HG02610 (cell line): Measurements from ENCODE around the gene TTF2.
"Not testable (repeated sequence)": the region's sequence is repeated elsewhere in the genome, so short reads cannot be mapped to it uniquely, and the experiment has no call there.

Experiments
- ATAC-seq: cut with Tn5 transposase; IDR thresholded peaks from one replicate; pipeline ENCODE4 v1.9.1; 2021; ENCODE audit warnings: mild to moderate bottlenecking, moderate library complexity; ENCODE audit not compliant: unreplicated experiment

The TTF2 gene

DNA sequence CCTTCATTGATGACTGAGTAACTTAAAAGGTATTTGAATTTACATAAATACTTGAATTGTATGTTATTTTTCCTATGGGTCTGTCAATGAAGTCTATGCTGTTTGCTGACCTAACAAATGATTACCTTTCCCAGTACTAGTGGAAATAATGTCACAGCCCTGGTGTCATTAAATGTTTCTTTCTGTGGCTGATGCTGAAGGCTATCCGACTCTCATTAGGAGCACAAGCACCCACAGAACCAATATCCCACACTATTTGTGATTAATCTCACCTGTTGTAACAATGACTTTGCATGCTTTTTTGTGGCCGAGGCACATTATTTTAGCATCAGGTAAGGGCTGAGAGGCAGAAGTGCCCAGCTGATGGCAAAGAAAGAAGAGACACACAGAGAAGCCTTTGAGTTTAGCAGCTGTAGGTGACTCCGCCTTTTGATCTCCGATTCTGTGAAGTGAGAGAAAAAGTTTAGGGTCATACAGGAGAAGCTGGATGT lies 87.3 kb downstream of the TTF2 start:
- ATAC-seq, result no peak

GRCh38 chr1:117147856-117148588 lies 87.9 kb downstream of the TTF2 start:
- no peak for ATAC-seq

DNA sequence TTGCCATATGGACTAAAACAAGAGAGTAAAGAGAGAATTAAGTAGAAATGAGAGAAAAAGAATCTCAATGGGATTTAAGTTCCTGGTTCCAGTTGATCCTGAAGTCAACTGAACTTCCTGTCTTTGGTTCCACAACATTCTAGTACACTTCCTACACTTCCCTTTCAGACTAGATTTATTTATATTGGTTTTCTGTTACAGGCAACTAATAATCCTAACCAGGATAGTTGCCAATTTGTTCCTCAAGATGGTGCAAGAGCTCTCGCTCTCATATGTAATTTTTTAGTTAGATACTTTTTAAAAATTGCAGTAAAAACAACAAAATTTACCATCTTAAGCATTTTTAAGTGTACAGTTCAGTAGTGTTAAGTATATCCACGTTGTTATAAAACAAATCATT lies 90.2 kb downstream of the TTF2 start:
- ATAC-seq, result no peak

DNA sequence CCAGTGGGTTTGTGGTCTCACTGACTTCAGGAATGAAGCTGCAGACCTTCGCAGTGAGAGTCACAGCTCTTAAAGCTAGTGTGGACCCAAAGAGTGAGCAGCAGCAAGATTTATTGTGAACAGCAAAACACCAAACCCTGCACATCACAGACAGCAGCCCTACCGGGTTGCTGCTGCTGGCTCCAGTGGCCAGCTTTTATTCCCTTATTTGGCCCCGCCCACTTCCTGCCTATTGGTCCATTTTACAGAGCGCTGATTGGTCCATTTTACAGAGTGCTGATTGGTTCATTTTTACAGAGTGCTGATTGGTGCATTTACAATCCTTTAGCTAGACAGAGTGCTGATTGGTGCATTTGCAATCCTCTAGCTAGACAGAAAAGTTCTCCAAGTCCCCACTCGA lies 91.2 kb downstream of the TTF2 start:
- ATAC-seq, result not testable (repeated sequence)
